OCI-LY3 (cell line): ENCODE results near the gene FAM110A.

ENCODE experiments used
- H2AFZ ChIP-seq: fragments of 200-600, 300-600 bp; shearing (Covaris generic); 2 replicates; pipeline ENCODE4 v1.6.0; 2014; ENCODE audit warnings: antibody characterized with exemption, low read depth, low read length
- H3K27ac ChIP-seq: fragments of 200-600, 300-600 bp; sonication (generic); 2 replicates; pipeline ENCODE4 v1.5.1; 2014; ENCODE audit warnings: mild to moderate bottlenecking, low read length, moderate library complexity, mixed read lengths
- H3K27me3 ChIP-seq: fragments of 200-600, 300-600 bp; sonication (generic); 2 replicates; pipeline ENCODE4 v1.6.1; 2014; ENCODE audit warnings: low read depth, low read length, mixed read lengths
- H3K36me3 ChIP-seq: fragments of 200-600, 300-600 bp; sonication (generic); replicated peaks from 2 replicates; pipeline ENCODE3; 2014; ENCODE audit warnings: low read depth, low read length, mixed read lengths
- H3K4me1 ChIP-seq: fragments of 300-600, 200-600 bp; sonication (generic); 2 replicates; pipeline ENCODE4 v1.6.1; 2014; ENCODE audit warnings: low read length, mixed read lengths
- H3K4me2 ChIP-seq: fragments of 200-600, 300-600 bp; sonication (generic); 2 replicates; pipeline ENCODE4 v1.6.1; 2014; ENCODE audit warnings: low read length, mixed read lengths
- H3K4me3 ChIP-seq: fragments of 300-600, 200-600 bp; sonication (generic); 2 replicates; pipeline ENCODE4 v1.5.1; 2014; ENCODE audit warnings: antibody characterized with exemption, mild to moderate bottlenecking, low read length, moderate library complexity
- H3K79me2 ChIP-seq: fragments of 300-600, 200-600 bp; shearing (Covaris generic); 2 replicates; pipeline ENCODE4 v1.6.1; 2014; ENCODE audit warnings: mild to moderate bottlenecking, low read length, mixed read lengths
- H3K9ac ChIP-seq: fragments of 300-600, 200-600 bp; shearing (Covaris generic); 2 replicates; pipeline ENCODE4 v1.6.0; 2014; ENCODE audit warnings: mild to moderate bottlenecking, low read length, moderate library complexity
- H3K9me3 ChIP-seq: fragments of 200-600, 300-600 bp; shearing (Covaris generic); 2 replicates; pipeline ENCODE4 v1.6.1; 2014; ENCODE audit warnings: low read length, mixed read lengths; ENCODE audit not compliant: insufficient read depth
- H4K20me1 ChIP-seq: fragments of 200-600, 300-600 bp; sonication (generic); 2 replicates; pipeline ENCODE4 v1.6.1; 2016; ENCODE audit warnings: low read length, mixed read lengths; ENCODE audit not compliant: insufficient read depth
- CTCF ChIP-seq: fragments of 200-600, 300-600 bp; sonication (generic); IDR thresholded peaks from 2 replicates; pipeline ENCODE4 v1.5.1; 2014; ENCODE audit warnings: antibody characterized with exemption, low read length, low read depth
- EZH2phosphoT487 ChIP-seq: fragments of 200-600 bp; shearing (Covaris generic); IDR thresholded peaks from 2 replicates; pipeline ENCODE4 v1.6.1; 2018; ENCODE audit warnings: antibody characterized with exemption, mixed run types, low read depth

FAM110A gene

GRCh38 chr20:868279-868678 lies 34.8 kb downstream of the FAM110A start:
- Histone ChIP-seq H3K9me3 (no peaks in the 10 kb centered on the region), H3K4me2 (no peak overlapping the region), H3K79me2 (no peaks in the 10 kb centered on the region), H3K4me3 (no peak overlapping the region), H3K27me3 (peaks cover 25% of the 10 kb centered on the region), H3K27ac (no peak overlapping the region), H2AFZ (no peak overlapping the region), H3K4me1 (peaks cover 8% of the 10 kb centered on the region), H4K20me1 (no peaks in the 10 kb centered on the region), H3K9ac (no peak overlapping the region), H3K36me3 (no peaks in the 10 kb centered on the region)
- TF ChIP-seq CTCF (no peak), EZH2phosphoT487 (no peak)

GRCh38 chr20:869606-870005 lies 36.1 kb downstream of the FAM110A start:
- Histone ChIP-seq H3K9me3 (no peaks in the 10 kb centered on the region), H2AFZ (no peak overlapping the region), H3K4me3 (no peak overlapping the region), H3K36me3 (no peaks in the 10 kb centered on the region), H3K9ac (no peak overlapping the region), H3K79me2 (no peaks in the 10 kb centered on the region), H3K4me1 (peaks cover 7% of the 10 kb centered on the region), H3K27ac (no peak overlapping the region), H3K4me2 (no peak overlapping the region), H4K20me1 (no peaks in the 10 kb centered on the region), H3K27me3 (peaks cover 30% of the 10 kb centered on the region)
- TF ChIP-seq CTCF (no peak), EZH2phosphoT487 (no peak)

GRCh38 chr20:870758-871157 lies 37.2 kb downstream of the FAM110A start:
- H3K4me3 ChIP-seq: no peak overlapping the region
- TF ChIP-seq EZH2phosphoT487: no peak
- no peak for TF ChIP-seq CTCF
- H3K9ac ChIP-seq: no peak overlapping the region
- no peaks in the 10 kb centered on the region for H3K36me3 ChIP-seq
- H3K27me3 ChIP-seq: peaks cover 30% of the 10 kb centered on the region
- H3K4me2 ChIP-seq: no peak overlapping the region
- no peak overlapping the region for H3K27ac ChIP-seq
- H3K9me3 ChIP-seq: no peaks in the 10 kb centered on the region
- no peaks in the 10 kb centered on the region for H4K20me1 ChIP-seq
- peaks cover 7% of the 10 kb centered on the region for H3K4me1 ChIP-seq
- no peak overlapping the region for H2AFZ ChIP-seq
- no peaks in the 10 kb centered on the region for H3K79me2 ChIP-seq

GRCh38 chr20:871436-871835 lies 37.9 kb downstream of the FAM110A start:
- Histone ChIP-seq H3K36me3 (no peaks in the 10 kb centered on the region), H3K27me3 (peaks cover 26% of the 10 kb centered on the region)

More at GRCh38 chr20:871436-871835, 37.9 kb downstream of the FAM110A start:
- H3K79me2 ChIP-seq: no peaks in the 10 kb centered on the region
- no peak overlapping the region for H2AFZ ChIP-seq
- no peak for TF ChIP-seq EZH2phosphoT487
- TF ChIP-seq CTCF: no peak
- no peak overlapping the region for H3K27ac ChIP-seq
- peaks cover 7% of the 10 kb centered on the region for H3K4me1 ChIP-seq
- no peak overlapping the region for H3K9ac ChIP-seq
- no peaks in the 10 kb centered on the region for H3K9me3 ChIP-seq
- H4K20me1 ChIP-seq: no peaks in the 10 kb centered on the region
- no peak overlapping the region for H3K4me2 ChIP-seq
- H3K4me3 ChIP-seq: no peak overlapping the region
